NT2/D1 (cell line): ENCODE data around the gene ALKBH1.

Source experiments
- SUZ12 ChIP-seq: IDR thresholded peaks from 2 replicates; pipeline ENCODE4 v1.6.1; 2011; ENCODE audit not compliant: insufficient read length, insufficient read depth; ENCODE audit errors: extremely low read depth
- YY1 ChIP-seq: IDR thresholded peaks from 2 replicates; pipeline ENCODE4 v1.6.1; 2011; ENCODE audit not compliant: insufficient read length, insufficient read depth
- ZNF274 ChIP-seq: IDR thresholded peaks from 2 replicates; pipeline ENCODE4 v1.6.1; 2011; ENCODE audit warnings: mild to moderate bottlenecking, low read depth, low read length

DNA sequence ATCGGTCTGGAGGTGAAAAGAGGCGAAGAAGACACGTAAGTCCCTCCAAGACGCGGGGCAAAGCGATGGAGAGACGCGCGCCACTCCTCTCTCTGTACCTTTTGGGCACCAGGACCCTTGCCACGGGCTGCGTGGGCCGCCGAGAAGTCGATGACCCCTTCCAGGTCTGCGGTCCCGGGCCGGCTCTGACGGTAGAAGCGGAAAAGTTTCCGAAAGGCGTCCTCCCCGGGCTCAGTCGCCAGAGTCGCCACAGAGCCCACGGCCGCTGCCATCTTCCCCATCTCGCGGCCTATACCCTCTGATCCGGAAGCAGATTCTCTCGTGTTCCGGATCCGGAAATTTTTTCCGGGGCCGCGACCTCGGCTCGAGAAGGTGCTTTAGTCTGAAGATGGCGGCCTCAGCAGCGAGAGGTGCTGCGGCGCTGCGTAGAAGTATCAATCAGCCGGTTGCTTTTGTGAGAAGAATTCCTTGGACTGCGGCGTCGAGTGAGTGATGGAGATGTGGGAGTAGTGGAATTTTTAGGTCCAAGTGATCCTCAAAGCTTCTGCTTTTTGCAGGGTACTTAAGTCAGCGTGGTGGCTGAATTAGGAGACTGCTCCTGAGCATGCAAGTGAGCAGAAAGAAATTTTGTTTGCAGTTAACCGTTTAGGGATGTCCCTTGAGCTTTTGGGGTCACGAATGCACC lies at the start of gene ALKBH1, which contains the start of gene SLIRP:
- TF ChIP-seq ZNF274, result no peak
- peak; percentile 68 for TF ChIP-seq YY1
- TF ChIP-seq SUZ12, result no peak
